ENCODE data around the gene SCG5.

DNA sequence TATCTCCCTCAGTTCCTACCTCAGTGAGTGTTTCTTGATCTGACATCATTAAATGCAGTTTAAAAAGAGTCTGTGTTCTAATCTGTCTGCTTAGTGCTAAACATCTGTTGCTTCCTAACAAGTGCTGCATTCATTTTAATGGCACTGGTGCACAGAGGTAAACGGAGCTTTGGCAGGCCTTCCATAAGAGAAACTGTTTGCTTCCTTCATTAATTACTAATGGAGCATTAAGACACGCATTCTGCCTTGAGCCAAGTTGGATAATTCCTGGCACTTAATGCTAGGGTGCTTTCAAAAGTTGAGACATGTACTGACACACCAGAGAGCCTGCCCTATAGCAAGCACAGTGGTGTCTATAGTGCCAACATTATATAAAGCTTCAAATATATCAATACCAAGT is 34.7 kb downstream of the SCG5 start:
- TF ChIP-seq, protein P1, sequence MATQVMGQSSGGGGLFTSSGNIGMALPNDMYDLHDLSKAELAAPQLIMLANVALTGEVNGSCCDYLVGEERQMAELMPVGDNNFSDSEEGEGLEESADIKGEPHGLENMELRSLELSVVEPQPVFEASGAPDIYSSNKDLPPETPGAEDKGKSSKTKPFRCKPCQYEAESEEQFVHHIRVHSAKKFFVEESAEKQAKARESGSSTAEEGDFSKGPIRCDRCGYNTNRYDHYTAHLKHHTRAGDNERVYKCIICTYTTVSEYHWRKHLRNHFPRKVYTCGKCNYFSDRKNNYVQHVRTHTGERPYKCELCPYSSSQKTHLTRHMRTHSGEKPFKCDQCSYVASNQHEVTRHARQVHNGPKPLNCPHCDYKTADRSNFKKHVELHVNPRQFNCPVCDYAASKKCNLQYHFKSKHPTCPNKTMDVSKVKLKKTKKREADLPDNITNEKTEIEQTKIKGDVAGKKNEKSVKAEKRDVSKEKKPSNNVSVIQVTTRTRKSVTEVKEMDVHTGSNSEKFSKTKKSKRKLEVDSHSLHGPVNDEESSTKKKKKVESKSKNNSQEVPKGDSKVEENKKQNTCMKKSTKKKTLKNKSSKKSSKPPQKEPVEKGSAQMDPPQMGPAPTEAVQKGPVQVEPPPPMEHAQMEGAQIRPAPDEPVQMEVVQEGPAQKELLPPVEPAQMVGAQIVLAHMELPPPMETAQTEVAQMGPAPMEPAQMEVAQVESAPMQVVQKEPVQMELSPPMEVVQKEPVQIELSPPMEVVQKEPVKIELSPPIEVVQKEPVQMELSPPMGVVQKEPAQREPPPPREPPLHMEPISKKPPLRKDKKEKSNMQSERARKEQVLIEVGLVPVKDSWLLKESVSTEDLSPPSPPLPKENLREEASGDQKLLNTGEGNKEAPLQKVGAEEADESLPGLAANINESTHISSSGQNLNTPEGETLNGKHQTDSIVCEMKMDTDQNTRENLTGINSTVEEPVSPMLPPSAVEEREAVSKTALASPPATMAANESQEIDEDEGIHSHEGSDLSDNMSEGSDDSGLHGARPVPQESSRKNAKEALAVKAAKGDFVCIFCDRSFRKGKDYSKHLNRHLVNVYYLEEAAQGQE (IDR thresholded peaks at IDR 0.05; ENCODE audit: low read depth), result no peak
- no peak for TF ChIP-seq RAD21 (IDR thresholded peaks at IDR 0.05; ENCODE audit: low read depth)
- TF ChIP-seq YY1 (IDR thresholded peaks at IDR 0.05; ENCODE audit: low read depth), result no peak
- no peak for TF ChIP-seq EP300 (IDR thresholded peaks at IDR 0.05; ENCODE audit: borderline replicate concordance)
- TF ChIP-seq FOXM1 (IDR thresholded peaks at IDR 0.05; ENCODE audit: borderline replicate concordance, low read depth), result no peak
- TF ChIP-seq, protein P2, sequence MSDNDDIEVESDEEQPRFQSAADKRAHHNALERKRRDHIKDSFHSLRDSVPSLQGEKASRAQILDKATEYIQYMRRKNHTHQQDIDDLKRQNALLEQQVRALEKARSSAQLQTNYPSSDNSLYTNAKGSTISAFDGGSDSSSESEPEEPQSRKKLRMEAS (IDR thresholded peaks at IDR 0.05), result no peak
- TF ChIP-seq TAF1 (IDR thresholded peaks at IDR 0.05; ENCODE audit: low read depth), result no peak
